ENCODE data around the gene HEATR5B.

Gene HEATR5B

GRCh38 chr2:37083873-37084794 is at the start of gene HEATR5B, which contains the start of gene GPATCH11:
Gene HEATR5B, minus strand, starts transcription at chr2:37084372. Its CDS starts 958 bp downstream, at chr2:37083414.
Gene GPATCH11, plus strand, starts transcription at chr2:37084518. Its CDS starts 3,864 bp downstream, at chr2:37088382.
- DNase-seq (ENCODE audit: low read depth in 3 of 3), result peak; percentile 77 to 89 (median 84)

DNA sequence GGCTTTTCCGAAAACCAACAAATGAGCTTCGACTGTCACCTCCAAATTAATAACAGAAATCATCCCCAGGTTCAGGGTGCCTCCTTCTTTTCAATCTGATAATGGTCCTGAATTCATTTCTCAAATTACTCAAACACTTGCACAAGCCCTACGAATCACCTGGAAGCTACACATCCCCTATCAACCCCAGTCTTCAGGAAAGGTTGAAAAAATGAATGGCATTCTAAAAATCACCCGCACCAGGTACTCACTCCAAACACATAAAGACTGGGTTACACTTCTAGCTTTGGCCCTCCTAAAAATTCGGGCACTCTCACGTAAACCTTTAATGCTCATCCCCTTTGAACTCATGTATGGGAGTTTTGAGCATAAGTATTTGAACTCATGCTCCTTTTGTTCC is 48.7 kb upstream of the HEATR5B start:
- no peak for DNase-seq (ENCODE audit: low read depth in 3 of 3)

- no peak for DNase-seq (ENCODE audit: low read depth in 3 of 3)
Measured at GRCh38 chr2:37125416-37125815, 41.2 kb upstream of the HEATR5B start.

DNA sequence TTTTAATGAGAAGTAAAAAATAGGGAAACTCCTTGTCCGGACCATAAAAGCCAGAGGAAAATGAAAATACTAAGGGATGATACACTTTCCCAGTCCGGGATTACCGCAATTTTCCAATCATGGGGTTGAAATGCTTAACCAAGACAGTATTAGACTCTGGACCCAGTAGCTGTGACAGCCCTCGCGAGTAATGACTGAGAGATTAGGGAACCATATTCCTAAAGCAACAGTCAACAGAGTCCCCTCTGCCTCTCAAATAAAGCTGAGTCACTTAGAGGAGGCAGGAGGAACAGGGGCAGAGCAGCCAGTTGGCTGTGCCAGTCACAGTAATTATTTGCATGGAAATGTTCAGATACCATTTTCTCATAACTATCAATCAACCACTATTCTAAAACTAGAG is 35.0 kb upstream of the HEATR5B start:
- no peak for DNase-seq (ENCODE audit: low read depth in 3 of 3)

DNA sequence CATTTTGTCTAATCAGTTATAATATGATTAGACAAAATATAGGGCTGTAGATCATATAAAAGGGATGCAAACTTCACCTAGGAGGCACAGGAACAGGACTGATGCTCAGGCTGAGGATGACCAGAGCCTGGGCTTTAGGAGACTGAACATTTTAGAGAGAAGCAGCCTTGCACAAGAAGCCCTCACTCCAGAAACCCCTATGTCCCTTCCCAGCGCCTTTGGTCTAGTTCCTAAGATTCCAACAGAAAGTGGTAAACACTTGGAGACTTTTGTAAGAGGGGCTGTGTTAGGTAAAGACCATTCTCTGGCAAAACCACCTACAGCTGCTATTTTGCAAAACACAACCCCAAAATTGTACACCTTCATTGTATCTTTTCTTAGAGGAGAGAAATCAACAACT is 33.4 kb upstream of the HEATR5B start:
- DNase-seq (ENCODE audit: low read depth in 3 of 3), result no peak

GRCh38 chr2:37111958-37112357 is 27.8 kb upstream of the HEATR5B start:
- no peak for DNase-seq (ENCODE audit: low read depth in 3 of 3)

- DNase-seq (ENCODE audit: low read depth in 3 of 3), result no peak
Measured at GRCh38 chr2:37110306-37111212, 26.4 kb upstream of the HEATR5B start.

- no peak for DNase-seq (ENCODE audit: low read depth in 3 of 3)
Measured at GRCh38 chr2:37109523-37109922, 25.4 kb upstream of the HEATR5B start.

DNA sequence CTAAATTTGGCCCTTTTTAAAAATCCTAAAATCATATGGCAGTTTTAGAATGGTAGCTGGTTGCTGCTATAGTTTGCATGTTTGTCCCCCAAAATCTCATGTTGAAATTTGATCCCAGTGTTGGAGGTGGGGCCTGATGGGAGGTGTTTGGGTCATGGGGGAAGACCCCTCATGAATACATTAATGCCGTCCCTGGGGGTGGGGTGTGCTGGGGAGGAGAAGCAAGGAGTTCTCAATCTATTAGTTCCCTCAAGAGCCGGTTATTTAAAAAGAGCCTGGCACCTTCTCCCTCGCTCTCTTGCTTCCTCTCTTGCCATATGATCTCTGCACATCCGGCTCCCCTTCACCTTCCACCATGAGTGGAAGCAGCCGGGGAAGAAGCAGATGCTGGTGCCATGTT is 21.0 kb upstream of the HEATR5B start:
- DNase-seq (ENCODE audit: low read depth in 3 of 3), result no peak

DNA sequence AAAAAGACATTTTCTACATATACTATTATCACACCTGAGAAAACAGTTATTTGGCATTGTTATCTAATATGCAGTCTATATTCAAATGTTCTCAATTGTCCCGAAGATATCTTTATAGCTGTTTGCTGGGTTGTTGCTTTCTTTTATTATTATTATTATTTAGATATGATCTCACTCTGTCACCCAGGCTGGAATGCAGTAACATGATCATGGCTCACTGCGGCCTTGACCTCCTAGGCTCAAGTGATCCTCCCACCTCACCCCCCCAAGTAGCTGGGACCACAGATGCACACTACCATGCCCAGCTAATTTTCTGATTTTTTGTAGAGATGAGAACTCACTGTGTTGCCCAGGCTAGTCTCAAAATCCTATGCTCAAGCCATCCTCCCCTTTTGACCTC is 20.0 kb upstream of the HEATR5B start:
- no peak for DNase-seq (ENCODE audit: low read depth in 3 of 3)

DNA sequence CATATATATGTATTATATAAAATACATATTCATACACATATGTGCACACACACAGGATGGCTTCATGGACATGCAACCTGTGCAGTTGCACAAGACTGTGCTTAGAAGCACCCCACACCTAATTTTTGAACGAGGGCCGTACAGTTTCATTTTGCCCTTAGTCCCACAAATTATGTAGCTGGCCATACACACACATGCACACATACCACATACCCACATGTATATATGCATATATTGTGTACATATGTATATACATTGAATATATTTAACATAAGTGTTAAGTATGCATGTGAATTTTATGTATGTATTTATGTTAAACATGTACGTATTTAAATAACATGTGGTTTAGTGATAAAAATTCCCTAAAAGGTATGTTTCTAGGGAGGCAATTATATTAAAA is 18.4 kb upstream of the HEATR5B start:
- no peak for DNase-seq (ENCODE audit: low read depth in 3 of 3)

- DNase-seq (ENCODE audit: low read depth in 3 of 3), result no peak
Measured at GRCh38 chr2:37100054-37100453, 15.9 kb upstream of the HEATR5B start.

DNA sequence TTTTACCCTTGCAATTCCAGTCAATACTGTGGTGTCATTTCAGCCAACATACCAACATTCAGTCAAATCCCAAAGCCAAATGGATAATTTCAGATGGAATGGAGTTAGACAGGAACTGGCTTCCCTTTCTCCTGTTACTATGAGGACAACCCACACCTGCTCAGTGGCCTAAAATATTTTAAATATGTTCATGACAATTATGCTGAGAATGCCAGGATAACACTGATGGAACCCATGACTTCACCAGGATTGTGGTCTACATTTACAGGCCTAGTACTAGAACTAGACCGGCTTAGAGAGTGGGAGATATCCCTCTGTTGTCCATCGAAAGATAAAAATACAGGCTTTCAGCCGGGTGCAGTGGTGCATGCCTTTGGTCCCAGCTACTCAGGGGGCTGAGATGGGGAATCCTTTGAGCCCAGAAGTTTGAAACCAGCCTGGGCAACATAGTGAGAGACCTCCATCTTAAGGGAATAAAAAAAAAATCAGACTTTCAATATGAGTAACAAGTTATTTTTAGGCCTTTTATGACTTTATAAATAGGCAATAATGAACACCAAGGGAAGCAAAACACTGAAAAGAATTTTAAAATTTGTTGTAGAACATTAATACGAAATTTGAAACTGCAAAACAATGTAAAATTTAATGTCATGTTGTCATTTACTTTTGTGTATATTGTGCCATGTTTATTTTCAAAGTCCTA is 14.4 kb upstream of the HEATR5B start:
- DNase-seq (ENCODE audit: low read depth in 3 of 3), result no peak

DNA sequence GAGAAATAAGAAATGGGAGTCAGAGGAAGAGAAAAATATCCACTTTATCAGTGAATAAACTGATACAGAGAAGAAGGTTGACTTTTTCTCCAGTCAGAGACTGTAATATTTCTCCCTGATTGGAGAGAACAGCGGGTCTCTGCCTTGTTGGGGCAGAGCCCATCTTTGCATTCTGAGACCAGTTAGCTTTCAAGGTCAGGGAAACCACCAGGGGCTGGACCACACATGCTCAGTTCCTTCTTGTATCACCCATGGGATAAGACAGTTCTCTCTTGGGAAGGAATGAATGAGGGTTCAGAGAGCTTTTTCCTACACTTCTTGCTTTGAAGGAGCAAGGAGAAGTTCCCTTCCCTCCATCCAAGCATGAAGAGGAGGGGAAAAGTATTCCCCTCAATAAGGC is 12.4 kb upstream of the HEATR5B start:
- DNase-seq (ENCODE audit: low read depth in 3 of 3), result no peak

DNA sequence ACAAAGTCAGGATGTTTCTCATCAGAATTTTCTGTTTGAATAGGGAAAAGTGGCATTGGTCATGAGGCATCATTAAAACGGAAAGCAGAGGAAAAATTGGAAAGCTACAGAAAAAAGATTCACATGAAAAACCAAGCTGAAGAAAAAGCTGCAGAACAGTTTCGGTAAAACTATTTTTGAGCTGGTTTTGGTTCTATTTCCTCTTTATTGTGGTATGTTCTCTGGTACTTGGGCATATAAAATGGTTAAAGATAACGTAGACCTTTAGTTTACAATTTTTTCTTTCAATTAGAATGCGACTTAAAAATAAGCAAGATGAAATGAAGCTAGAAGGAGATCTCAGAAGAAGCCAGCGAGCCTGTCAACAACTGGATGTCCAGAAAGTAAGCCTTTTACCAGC is 7.7 kb upstream of the HEATR5B start:
- DNase-seq (ENCODE audit: low read depth in 3 of 3), result no peak

DNA sequence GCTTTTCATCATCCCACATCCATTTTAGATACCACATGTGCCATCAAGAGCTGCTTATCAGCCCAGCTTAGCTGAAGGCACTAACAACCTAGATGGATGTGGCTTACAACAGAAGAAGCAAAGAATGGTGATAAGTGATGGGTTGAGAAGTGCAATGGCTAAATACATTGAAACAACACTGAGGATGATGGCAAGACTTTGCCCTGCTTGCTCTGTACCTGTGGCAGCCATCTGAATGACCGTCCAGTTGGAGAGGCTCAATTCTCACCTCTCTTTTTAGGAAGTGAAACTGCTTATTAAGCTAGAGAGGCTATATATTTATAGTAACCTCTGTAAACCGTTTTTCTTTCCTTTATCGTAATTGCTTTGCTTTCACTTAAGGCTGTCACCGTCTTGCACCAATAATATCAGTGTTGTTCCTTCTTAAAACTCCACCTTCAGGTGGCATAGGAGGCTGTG is 5.9 kb upstream of the HEATR5B start:
- no peak for DNase-seq (ENCODE audit: low read depth in 3 of 3)

DNA sequence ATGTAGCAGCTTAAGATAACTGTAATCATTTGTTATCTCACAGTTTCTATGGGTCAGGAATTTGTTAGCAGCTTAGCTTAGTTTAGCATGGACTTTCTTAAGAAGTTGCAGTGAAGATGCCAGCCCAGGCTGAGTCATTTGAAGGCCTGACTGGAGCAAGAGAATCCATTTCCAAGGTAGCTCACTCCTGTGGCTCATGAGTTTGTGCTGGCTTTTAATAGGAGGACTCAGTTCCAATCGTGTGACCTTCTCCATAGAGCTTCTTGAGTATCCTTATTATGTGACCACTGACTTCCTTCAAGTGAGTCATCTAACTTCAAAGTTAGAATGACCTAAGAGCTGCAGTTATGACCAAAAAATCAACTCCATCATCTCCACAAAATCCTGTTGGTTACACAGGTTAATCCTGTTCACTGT is 1.6 kb upstream of the HEATR5B start:
- no peak for DNase-seq (ENCODE audit: low read depth in 3 of 3)

- no peak for DNase-seq (ENCODE audit: low read depth in 3 of 3)
Measured at GRCh38 chr2:37084797-37085196, 625 bp upstream of the HEATR5B start.

- no peak for DNase-seq (ENCODE audit: low read depth in 3 of 3)
Measured at GRCh38 chr2:37080689-37081088, 3.5 kb downstream of the HEATR5B start.

GRCh38 chr2:37080266-37080665 is 3.9 kb downstream of the HEATR5B start:
- DNase-seq (ENCODE audit: low read depth in 3 of 3), result no peak

- DNase-seq (ENCODE audit: low read depth in 3 of 3), result no peak
Measured at GRCh38 chr2:37070931-37071330, 13.2 kb downstream of the HEATR5B start.

GRCh38 chr2:37068686-37069085 is 15.5 kb downstream of the HEATR5B start:
- DNase-seq (ENCODE audit: low read depth in 3 of 3), result no peak
